Stimulated activated CD8-positive, alpha-beta memory T cell treated with anti-CD3 and anti-CD28 coated beads, Interleukin-12 subunit alpha, Interleukin-12 subunit beta, amount 100 ng/mL, for 24 hours (primary cell): ENCODE data around the gene FYN.
"Not testable (repeated sequence)": the region's sequence is repeated elsewhere in the genome, so short reads cannot be mapped to it uniquely, and the experiment has no call there.

ENCODE experiments used
- DNase-seq: peaks from one replicate; pipeline ENCODE4 v3.0.0-alpha.2; 2020; ENCODE audit errors: extremely low read depth

FYN gene

GRCh38 chr6:111791415-111791814, 81.8 kb downstream of the FYN start:
- no peak for DNase-seq

DNA sequence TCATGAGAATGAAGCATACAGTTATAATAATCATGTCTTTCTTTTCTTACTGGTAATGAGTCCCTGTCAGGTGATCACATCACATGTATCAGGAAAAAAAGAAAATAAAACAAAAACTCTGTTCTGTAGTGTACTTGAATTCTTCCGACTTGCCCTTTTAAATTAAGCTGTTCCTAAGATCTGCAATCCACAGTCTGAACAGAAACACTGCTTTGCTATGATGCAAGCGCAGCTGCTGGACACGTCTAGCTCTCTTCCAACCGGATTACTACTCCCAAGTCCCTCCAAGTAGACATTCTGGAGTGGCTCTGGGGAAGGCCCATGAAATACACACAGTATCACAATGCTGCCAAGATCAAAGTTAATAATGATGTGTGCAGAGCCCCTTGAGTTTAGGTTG, 83.7 kb downstream of the FYN start:
- DNase-seq, result no peak

GRCh38 chr6:111788379-111789276, 84.6 kb downstream of the FYN start:
- DNase-seq, result no peak

GRCh38 chr6:111786151-111786550, 87.1 kb downstream of the FYN start:
- not testable (repeated sequence) for DNase-seq

GRCh38 chr6:111784433-111784832, 88.8 kb downstream of the FYN start:
- DNase-seq, result no peak

GRCh38 chr6:111782887-111783466, 90.3 kb downstream of the FYN start:
- DNase-seq, result no peak

GRCh38 chr6:111782192-111782809, 91.0 kb downstream of the FYN start:
- DNase-seq, result no peak

DNA sequence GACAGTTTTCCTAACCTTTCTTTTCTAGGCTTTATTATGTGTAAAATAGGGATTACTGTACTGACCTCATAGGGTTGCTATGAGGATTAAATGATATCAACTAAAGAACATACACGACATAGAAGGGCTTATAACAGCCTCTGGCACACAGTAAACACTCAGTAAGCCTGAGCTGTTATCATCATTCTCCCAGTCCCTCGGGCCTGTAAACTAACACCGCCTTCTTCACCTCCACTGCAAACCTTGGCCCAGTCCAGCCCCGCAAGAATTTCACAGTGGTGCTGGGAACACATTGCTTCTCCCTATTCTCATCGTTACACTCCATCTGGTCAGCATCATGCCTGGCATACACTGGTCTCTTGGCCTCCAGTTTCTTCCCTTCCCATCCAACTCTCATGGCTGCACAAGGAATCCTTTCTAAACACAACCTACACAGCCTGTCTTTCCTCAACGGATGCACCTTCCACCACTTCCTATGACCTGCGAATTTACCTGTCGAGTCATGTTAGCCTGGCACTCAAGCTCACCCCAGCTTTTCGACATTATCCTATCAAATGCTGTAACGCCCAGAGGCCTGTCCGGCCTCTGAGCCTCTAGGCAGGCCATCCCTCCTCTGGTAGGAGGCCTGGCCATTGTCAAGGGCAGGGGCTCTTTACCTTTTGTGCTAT, 92.1 kb downstream of the FYN start:
- no peak for DNase-seq

GRCh38 chr6:111780393-111780792, 92.9 kb downstream of the FYN start:
- no peak for DNase-seq

DNA sequence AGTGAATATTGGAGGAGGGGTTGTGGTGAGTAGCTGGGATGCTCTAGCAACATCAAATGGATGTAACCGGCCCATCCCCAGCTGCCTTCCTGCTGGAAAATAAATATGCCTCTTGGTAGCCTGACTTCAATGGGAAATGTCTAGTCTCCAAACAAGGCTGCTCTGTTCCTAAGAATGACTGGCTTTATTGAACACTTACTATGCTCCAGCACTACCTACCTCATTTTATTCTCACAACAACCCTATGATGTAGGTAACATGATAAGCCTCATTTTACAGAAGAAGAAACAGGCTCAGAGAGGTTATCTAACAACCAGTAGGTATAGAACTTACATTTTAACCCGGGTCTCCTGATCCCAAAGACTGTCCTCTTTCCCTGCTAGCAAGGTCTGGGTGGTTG, 93.6 kb downstream of the FYN start:
- no peak for DNase-seq

- DNase-seq, result no peak
Observed at GRCh38 chr6:111779031-111779430, 94.2 kb downstream of the FYN start.

GRCh38 chr6:111777357-111777756, 95.9 kb downstream of the FYN start:
- no peak for DNase-seq

- DNase-seq, result no peak
Observed at GRCh38 chr6:111776236-111777221, 96.7 kb downstream of the FYN start.

DNA sequence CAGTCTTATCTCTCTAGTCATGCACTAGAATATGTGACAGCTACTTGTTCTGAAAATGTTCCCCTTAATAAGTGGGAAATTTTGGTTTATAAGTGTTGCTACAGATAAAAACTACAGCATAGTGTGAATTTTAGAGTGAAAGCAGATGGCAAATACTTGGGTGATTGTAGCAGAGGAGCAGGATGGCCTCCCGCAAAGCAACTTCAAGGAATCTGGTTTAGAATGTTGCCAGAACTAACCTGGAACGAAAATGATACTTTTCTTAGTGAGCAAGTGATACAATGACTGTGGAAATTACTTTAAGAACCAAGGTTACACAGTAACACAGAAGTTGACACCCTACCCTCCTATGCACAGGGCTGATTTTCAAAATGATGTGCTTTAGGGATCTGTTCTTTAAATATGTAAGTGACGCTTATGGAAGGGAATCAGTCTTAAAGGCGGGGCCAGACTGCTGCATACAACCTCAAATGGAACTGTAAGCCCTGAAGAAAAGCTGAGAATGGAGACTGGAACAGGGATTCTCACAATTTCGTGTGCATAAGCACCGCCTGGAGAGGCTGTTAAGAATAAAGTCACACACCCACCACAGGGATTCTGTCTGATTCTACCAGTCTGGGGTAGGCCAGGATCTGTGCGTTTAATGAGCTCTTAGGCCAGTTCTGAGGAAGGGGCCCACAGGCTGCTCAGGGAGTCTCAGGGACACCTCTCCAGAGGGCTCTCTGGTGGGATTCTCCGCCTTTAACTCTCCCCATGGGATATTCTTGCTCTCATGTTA, 97.9 kb downstream of the FYN start:
- DNase-seq, result no peak

DNA sequence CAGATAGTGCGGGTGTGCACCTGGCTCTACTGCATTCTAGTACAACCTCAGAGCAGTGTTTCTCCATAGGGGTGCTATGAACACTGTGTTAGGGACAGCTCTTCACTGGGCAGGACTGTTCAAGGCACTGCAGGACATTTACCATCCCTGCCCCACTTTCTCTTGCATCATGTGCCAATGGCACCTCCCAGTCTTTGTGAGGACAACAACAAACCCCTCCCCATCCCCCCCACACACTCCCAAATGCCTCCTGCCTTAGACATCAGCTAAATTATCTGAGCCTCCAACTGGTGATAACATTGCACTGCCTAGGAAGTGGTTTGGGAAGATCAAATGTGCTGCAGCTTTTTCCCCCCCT, 98.9 kb downstream of the FYN start:
- DNase-seq, result no peak

DNA sequence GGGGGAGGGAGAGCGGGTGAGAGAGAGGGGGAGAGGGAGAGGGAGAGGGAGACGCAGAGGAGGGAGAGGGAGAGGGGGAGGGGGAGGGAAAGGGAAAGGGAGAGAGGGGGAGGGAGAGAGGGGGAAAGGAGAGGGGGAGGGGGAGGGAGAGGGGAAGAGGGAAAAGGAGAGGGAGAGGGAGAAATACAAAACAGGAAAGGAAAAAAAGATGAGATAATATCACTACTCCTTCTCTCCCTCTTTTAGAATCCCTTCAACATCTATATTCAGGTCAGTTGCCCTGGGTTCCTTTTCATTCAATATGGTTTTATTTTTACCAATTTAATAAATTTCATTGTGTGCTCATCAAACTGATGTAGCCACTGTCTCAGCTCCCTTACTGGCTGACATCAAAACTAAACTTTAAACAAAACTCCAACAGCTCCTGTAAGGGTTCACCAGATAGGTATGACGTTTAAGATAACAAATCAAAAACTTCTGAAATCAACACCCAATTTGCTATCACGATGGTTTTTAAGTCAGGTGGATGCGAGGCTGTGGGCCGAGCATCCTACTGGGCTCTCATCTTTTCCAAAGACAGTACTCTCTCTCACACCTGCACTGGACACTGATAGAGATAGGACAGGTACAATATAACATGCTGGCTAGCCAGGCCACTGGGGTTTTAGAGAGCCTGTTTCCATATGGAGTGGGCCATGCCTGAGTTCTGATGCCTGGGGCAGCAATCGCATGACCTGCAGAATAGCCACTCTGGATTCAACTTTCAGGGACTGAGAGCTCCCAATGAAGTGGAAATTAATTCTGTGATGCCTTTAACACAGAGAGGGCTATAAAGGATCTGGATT, 99.5 kb downstream of the FYN start:
- DNase-seq, result no peak

DNA sequence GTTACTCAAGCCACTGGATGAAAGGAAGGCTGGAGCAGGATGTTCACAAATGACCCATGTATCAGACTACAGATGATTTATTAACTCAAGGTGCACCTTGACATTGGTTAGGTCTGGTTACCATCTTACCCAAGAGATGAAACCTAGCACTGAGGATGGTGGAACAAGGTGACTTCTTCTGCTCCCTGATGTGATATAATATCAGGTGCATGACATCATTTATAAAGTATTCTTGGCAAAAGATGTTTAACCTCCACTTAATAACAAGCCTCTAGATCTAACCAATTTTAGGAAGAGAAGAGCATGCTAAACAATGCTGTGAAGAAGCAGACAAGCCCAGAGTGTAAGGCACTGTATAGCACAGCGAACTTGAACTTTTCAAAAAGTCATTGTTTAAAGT, 100.9 kb downstream of the FYN start:
- DNase-seq, result no peak

- DNase-seq, result no peak
Observed at GRCh38 chr6:111771629-111772028, 101.6 kb downstream of the FYN start.

DNA sequence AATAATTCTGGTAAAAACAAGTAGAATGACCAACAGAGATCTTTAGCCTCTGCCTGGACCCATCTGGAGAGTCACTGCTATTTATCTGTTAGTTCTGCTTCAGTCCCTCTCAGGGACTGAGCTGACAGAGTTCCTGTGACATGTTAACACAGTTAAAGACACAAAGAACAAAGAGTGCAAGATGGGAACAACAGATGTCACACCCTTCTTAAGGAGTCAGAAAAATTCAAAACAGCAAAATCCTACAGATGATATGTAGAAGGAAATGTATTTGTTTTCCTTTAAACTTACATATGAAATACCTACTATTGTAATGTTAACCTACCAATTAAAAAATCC, 102.2 kb downstream of the FYN start:
- DNase-seq, result no peak
